NOMO-1 treated with dmso at 0.1 percent for 144 hours (cell line): ENCODE data around the gene CCNDBP1.
"Not testable (repeated sequence)": the region's sequence is repeated elsewhere in the genome, so short reads cannot be mapped to it uniquely, and the experiment has no call there.

Source experiments
- DNase-seq: peaks from one replicate; lab custom pipeline; 2025; ENCODE audit not compliant: unreplicated experiment; lab: John Stamatoyannopoulos, UW

CCNDBP1 gene

GRCh38 chr15:43214169-43214568, 29.0 kb downstream of the CCNDBP1 start:
- DNase-seq, result no peak

GRCh38 chr15:43214592-43215295, 29.5 kb downstream of the CCNDBP1 start:
- DNase-seq, result no peak

- DNase-seq, result no peak
These were observed 30.8 kb downstream of the CCNDBP1 start for GRCh38 chr15:43215961-43216360.

- DNase-seq, result no peak
These were observed 33.9 kb downstream of the CCNDBP1 start for GRCh38 chr15:43218908-43219706.

GRCh38 chr15:43219929-43220928, 35.0 kb downstream of the CCNDBP1 start:
- no peak for DNase-seq

- DNase-seq, result no peak
These were observed 35.8 kb downstream of the CCNDBP1 start, which contains the start of gene EPB42 for GRCh38 chr15:43220991-43221403. TSS of gene EPB42 (minus strand) at chr15:43221018. CDS start at chr15:43220825, 193 bp downstream.

- no peak for DNase-seq
These were observed 36.2 kb downstream of the CCNDBP1 start for GRCh38 chr15:43221422-43221821.

- DNase-seq, result peak; percentile 29
These were observed 40.2 kb downstream of the CCNDBP1 start for GRCh38 chr15:43225201-43225949.

GRCh38 chr15:43225950-43226255, 40.7 kb downstream of the CCNDBP1 start:
- not testable (repeated sequence) for DNase-seq

- DNase-seq, result no peak
These were observed 41.5 kb downstream of the CCNDBP1 start for GRCh38 chr15:43226436-43227305.

- DNase-seq, result no peak
These were observed 44.8 kb downstream of the CCNDBP1 start for GRCh38 chr15:43229977-43230376.

GRCh38 chr15:43230640-43231115, 45.5 kb downstream of the CCNDBP1 start:
- DNase-seq, result no peak

GRCh38 chr15:43232289-43232874, 47.2 kb downstream of the CCNDBP1 start:
- no peak for DNase-seq

- DNase-seq, result no peak
These were observed 50.3 kb downstream of the CCNDBP1 start for GRCh38 chr15:43235536-43235935.

- DNase-seq, result no peak
These were observed 52.8 kb downstream of the CCNDBP1 start for GRCh38 chr15:43237842-43238470.

GRCh38 chr15:43238671-43239131, 53.5 kb downstream of the CCNDBP1 start:
- peak; percentile 41 for DNase-seq

- DNase-seq, result peak; percentile 82
These were observed 54.7 kb downstream of the CCNDBP1 start for GRCh38 chr15:43239732-43240491.

- DNase-seq, result no peak
These were observed 55.9 kb downstream of the CCNDBP1 start for GRCh38 chr15:43241100-43241499.
